HepG2 (cell line): ENCODE measurements around the gene UBR3. TPM values are rescaled to one million over a fixed set of nuclear protein-coding genes. Genes with fewer than 3 reads are reported as not detected.

ENCODE experiments used
- ARNTL ChIP-seq: sonication (generic); formaldehyde crosslinking; IDR thresholded peaks from 2 replicates; pipeline ENCODE4 v1.4.0; 2020; ENCODE audit warnings: mild to moderate bottlenecking, missing genetic modification reagents
- CBFB ChIP-seq: sonication (generic); formaldehyde crosslinking; IDR thresholded peaks from 2 replicates; pipeline ENCODE4 v1.4.0; 2020; ENCODE audit warnings: missing genetic modification reagents
- CBX5 ChIP-seq: sonication (generic); formaldehyde crosslinking; IDR thresholded peaks from 2 replicates; pipeline ENCODE4 v1.4.0; 2020; ENCODE audit warnings: missing genetic modification reagents, borderline replicate concordance
- DMAP1 ChIP-seq: IDR thresholded peaks from 2 replicates; pipeline ENCODE4 v1.6.1; 2016
- DNMT1 ChIP-seq: sonication (generic); formaldehyde crosslinking; IDR thresholded peaks from 2 replicates; pipeline ENCODE4 v1.5.1; 2020; ENCODE audit warnings: mild to moderate bottlenecking, missing genetic modification reagents
- GLI4 ChIP-seq: sonication (generic); formaldehyde crosslinking; IDR thresholded peaks from 2 replicates; pipeline ENCODE4 v1.5.1; 2020; ENCODE audit warnings: missing genetic modification reagents, mild to moderate bottlenecking, moderate library complexity, borderline replicate concordance
- KDM2A ChIP-seq: sonication (generic); formaldehyde crosslinking; IDR thresholded peaks from 2 replicates; pipeline ENCODE4 v1.4.0; 2020; ENCODE audit warnings: low read depth, missing genetic modification reagents, borderline replicate concordance
- KDM3A ChIP-seq: IDR thresholded peaks from 2 replicates; pipeline ENCODE4 v1.6.1; 2018; ENCODE audit warnings: low read depth, missing compliant biosample characterization
- KMT2A ChIP-seq: sonication (generic); formaldehyde crosslinking; IDR thresholded peaks from 2 replicates; pipeline ENCODE4 v1.4.0; 2020; ENCODE audit warnings: missing genetic modification reagents
- KMT2B ChIP-seq: IDR thresholded peaks from 2 replicates; pipeline ENCODE4 v1.6.1; 2016; ENCODE audit warnings: missing genetic modification reagents, missing compliant biosample characterization
- NR3C1 ChIP-seq: sonication (generic); formaldehyde crosslinking; IDR thresholded peaks from 2 replicates; pipeline ENCODE4 v1.4.0; 2020; ENCODE audit warnings: missing genetic modification reagents
- PAX8 ChIP-seq: sonication (generic); formaldehyde crosslinking; IDR thresholded peaks from 2 replicates; pipeline ENCODE4 v1.8.0; 2022; ENCODE audit warnings: mild to moderate bottlenecking, missing genetic modification reagents, borderline replicate concordance
- SAFB2 ChIP-seq: sonication (generic); formaldehyde crosslinking; IDR thresholded peaks from 2 replicates; pipeline ENCODE4 v1.5.1; 2020; ENCODE audit warnings: missing genetic modification reagents, low read depth, mild to moderate bottlenecking, borderline replicate concordance
- SALL1 ChIP-seq: sonication (generic); formaldehyde crosslinking; IDR thresholded peaks from 2 replicates; pipeline ENCODE4 v1.8.0; 2022; ENCODE audit warnings: mild to moderate bottlenecking, missing genetic modification reagents
- SRSF1 ChIP-seq: fragments of 200-400 bp; formaldehyde crosslinking; optimal IDR thresholded peaks from 2 replicates; pipeline ENCODE3; 2017; ENCODE audit warnings: mild to moderate bottlenecking, low read depth, low read length, moderate library complexity
- WIZ ChIP-seq: sonication (generic); formaldehyde crosslinking; IDR thresholded peaks from 2 replicates; pipeline ENCODE4 v1.5.1; 2020; ENCODE audit warnings: mild to moderate bottlenecking, missing genetic modification reagents
- ZC3H13 ChIP-seq: sonication (generic); formaldehyde crosslinking; IDR thresholded peaks from 2 replicates; pipeline ENCODE4 v1.8.1; 2023; ENCODE audit warnings: mild to moderate bottlenecking, missing genetic modification reagents, moderate library complexity
- ZFYVE20 ChIP-seq: sonication (generic); formaldehyde crosslinking; IDR thresholded peaks from 2 replicates; pipeline ENCODE4 v1.8.0; 2023; ENCODE audit warnings: low read depth, mild to moderate bottlenecking, moderate library complexity, missing genetic modification reagents, borderline replicate concordance
- ZNF709 ChIP-seq: sonication (generic); formaldehyde crosslinking; IDR thresholded peaks from 2 replicates; pipeline ENCODE4 v1.5.0; 2020; ENCODE audit warnings: mild to moderate bottlenecking, missing genetic modification reagents
- ZNF746 ChIP-seq: sonication (generic); formaldehyde crosslinking; IDR thresholded peaks from 2 replicates; pipeline ENCODE4 v1.8.0; 2022; ENCODE audit warnings: mild to moderate bottlenecking, missing genetic modification reagents
- ZNF772 ChIP-seq: sonication (generic); formaldehyde crosslinking; IDR thresholded peaks from 2 replicates; pipeline ENCODE4 v1.5.0; 2020; ENCODE audit warnings: mild to moderate bottlenecking, missing genetic modification reagents
- ZNF841 ChIP-seq: sonication (generic); formaldehyde crosslinking; IDR thresholded peaks from 2 replicates; pipeline ENCODE4 v1.8.1; 2023; ENCODE audit warnings: missing genetic modification reagents, borderline replicate concordance
- ZZZ3 ChIP-seq: sonication (generic); formaldehyde crosslinking; IDR thresholded peaks from 2 replicates; pipeline ENCODE4 v1.4.0; 2020; ENCODE audit warnings: missing genetic modification reagents, mild to moderate bottlenecking, borderline replicate concordance
- polyA plus RNA-seq, 8 experiments: library from polyadenylated mRNA; depleted of rRNA in 3 of 8; stranded (reverse) in 7 of 8; unstranded in 1 of 8; fragments of >200 nt; fragmentation: Illumina TruSeq in 4 of 8; extraction: Trizol in 4 of 8; gene quantifications; 2 replicates each; pipeline versions ENCODE4 v1.2.1 to v1.2.3, GENCODE V29; 2011 to 2016; ENCODE audit warnings: low read depth in 4 of 8, missing spikeins in 1 of 8, mixed read lengths in 1 of 8; ENCODE audit not compliant: insufficient read depth in 1 of 8
- total RNA-seq, 5 experiments: library from RNA; depleted of rRNA; stranded (reverse); fragments of >200 nt; fragmentation: Illumina TruSeq; extraction: Trizol; gene quantifications; 2 replicates each; pipeline ENCODE4 v1.2.3, GENCODE V29; 2016; ENCODE audit warnings: low read depth in 1 of 5
- TF ChIP-seq, protein P1 (sequence below): sonication (generic); formaldehyde crosslinking; IDR thresholded peaks from 2 replicates; pipeline ENCODE4 v1.4.0; 2020; ENCODE audit warnings: missing genetic modification reagents, borderline replicate concordance
- TF ChIP-seq, protein P2 (sequence below): sonication (generic); formaldehyde crosslinking; IDR thresholded peaks from 2 replicates; pipeline ENCODE4 v1.8.0; 2022; ENCODE audit warnings: mild to moderate bottlenecking, missing genetic modification reagents, borderline replicate concordance
- TF ChIP-seq, protein P3 (sequence below): sonication (generic); formaldehyde crosslinking; conservative IDR thresholded peaks from 2 replicates; pipeline ENCODE4 v1.8.1; 2023; ENCODE audit warnings: missing genetic modification reagents

The UBR3 gene
- total and polyA plus RNA-seq, 2 of the 13 experiments (the other 11 are each of a cell fraction or from before 2014, with no cell fraction given): 15.1 to 28.0 TPM

DNA sequence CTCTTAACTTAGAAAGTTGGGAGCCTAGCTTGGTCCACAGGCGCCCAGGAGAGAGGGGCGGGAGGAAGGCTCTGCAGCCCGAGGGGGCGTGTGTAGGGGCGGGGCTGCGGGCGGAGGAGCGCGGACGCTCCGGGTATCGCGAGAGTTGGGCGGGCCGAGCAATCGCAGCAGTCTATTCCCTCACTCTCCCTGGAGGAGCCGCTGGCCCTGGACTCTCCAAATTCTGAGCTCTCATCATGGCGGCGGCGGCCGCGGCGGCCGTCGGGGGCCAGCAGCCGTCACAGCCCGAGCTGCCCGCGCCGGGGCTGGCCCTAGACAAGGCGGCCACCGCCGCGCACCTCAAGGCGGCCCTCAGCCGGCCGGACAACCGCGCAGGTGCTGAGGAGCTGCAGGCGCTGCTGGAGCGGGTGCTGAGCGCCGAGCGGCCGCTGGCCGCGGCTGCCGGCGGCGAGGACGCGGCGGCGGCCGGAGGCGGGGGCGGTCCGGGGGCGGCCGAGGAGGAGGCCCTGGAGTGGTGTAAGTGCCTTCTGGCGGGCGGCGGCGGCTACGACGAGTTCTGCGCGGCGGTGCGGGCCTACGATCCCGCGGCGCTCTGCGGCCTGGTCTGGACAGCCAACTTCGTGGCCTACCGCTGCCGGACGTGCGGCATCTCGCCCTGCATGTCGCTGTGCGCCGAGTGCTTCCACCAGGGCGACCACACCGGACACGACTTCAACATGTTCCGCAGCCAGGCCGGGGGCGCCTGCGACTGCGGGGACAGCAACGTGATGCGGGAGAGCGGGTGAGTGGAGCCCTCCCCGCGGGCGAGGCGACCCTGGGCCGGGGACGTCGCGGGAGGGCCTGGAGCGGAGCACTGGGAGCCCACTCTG lies at the start of gene UBR3 (continued):
- TF ChIP-seq, protein P1, sequence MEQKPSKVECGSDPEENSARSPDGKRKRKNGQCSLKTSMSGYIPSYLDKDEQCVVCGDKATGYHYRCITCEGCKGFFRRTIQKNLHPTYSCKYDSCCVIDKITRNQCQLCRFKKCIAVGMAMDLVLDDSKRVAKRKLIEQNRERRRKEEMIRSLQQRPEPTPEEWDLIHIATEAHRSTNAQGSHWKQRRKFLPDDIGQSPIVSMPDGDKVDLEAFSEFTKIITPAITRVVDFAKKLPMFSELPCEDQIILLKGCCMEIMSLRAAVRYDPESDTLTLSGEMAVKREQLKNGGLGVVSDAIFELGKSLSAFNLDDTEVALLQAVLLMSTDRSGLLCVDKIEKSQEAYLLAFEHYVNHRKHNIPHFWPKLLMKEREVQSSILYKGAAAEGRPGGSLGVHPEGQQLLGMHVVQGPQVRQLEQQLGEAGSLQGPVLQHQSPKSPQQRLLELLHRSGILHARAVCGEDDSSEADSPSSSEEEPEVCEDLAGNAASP: peak; percentile 32; the same call in 1 of the 2 replicates
- peak; percentile 33; the same call in 1 of the 2 replicates for TF ChIP-seq SALL1 (CRISPR knock-in tag)
- peak; percentile 81 for TF ChIP-seq ZNF746 (CRISPR knock-in tag)
- TF ChIP-seq, protein P2, sequence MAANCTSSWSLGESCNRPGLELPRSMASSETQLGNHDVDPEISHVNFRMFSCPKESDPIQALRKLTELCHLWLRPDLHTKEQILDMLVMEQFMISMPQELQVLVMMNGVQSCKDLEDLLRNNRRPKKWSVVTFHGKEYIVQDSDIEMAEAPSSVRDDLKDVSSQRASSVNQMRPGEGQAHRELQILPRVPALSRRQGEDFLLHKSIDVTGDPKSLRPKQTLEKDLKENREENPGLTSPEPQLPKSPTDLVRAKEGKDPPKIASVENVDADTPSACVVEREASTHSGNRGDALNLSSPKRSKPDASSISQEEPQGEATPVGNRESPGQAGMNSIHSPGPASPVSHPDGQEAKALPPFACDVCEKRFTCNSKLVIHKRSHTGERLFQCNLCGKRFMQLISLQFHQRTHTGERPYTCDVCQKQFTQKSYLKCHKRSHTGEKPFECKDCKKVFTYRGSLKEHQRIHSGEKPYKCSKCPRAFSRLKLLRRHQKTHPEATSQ (CRISPR knock-in tag): 0 out of 2 replicates have a peak, but pooled peaks have one; percentile 58
- 0 out of 2 replicates have a peak, but pooled peaks have one; percentile 18 for TF ChIP-seq CBX5 (CRISPR knock-in tag)
- peak; percentile 73; the same call in 1 of the 2 replicates for TF ChIP-seq DNMT1 (CRISPR knock-in tag)
- TF ChIP-seq KMT2B (CRISPR knock-in tag): peak; percentile 63; the same call in 1 of the 2 replicates
- TF ChIP-seq KDM3A (CRISPR knock-in tag): peak; percentile 76
- peak; percentile 79; the same call in 1 of the 2 replicates for TF ChIP-seq WIZ
- TF ChIP-seq DMAP1 (CRISPR knock-in tag): peak; percentile 53; the same call in 1 of the 2 replicates
- TF ChIP-seq PAX8 (CRISPR knock-in tag): 0 out of 2 replicates have a peak, but pooled peaks have one; percentile 60
- peak; percentile 33 for TF ChIP-seq SRSF1
- peak; percentile 68; the same call in 1 of the 2 replicates for TF ChIP-seq SAFB2
- peak; percentile 81 for TF ChIP-seq ZC3H13 (CRISPR knock-in tag)
- TF ChIP-seq KDM2A (CRISPR knock-in tag): peak; percentile 67; the same call in 1 of the 2 replicates
- TF ChIP-seq ZZZ3 (CRISPR knock-in tag): no peak
- 0 out of 2 replicates have a peak, but pooled peaks have one; percentile 66 for TF ChIP-seq ZNF709 (CRISPR knock-in tag)
- TF ChIP-seq NR3C1 (CRISPR knock-in tag): 0 out of 2 replicates have a peak, but pooled peaks have one; percentile 48
- TF ChIP-seq ZFYVE20: 0 out of 2 replicates have a peak, but pooled peaks have one; percentile 54
- peak; percentile 45; the same call in 1 of the 2 replicates for TF ChIP-seq ZNF772 (CRISPR knock-in tag)
- TF ChIP-seq, protein P3, sequence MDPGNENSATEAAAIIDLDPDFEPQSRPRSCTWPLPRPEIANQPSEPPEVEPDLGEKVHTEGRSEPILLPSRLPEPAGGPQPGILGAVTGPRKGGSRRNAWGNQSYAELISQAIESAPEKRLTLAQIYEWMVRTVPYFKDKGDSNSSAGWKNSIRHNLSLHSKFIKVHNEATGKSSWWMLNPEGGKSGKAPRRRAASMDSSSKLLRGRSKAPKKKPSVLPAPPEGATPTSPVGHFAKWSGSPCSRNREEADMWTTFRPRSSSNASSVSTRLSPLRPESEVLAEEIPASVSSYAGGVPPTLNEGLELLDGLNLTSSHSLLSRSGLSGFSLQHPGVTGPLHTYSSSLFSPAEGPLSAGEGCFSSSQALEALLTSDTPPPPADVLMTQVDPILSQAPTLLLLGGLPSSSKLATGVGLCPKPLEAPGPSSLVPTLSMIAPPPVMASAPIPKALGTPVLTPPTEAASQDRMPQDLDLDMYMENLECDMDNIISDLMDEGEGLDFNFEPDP (CRISPR knock-in tag): no peak
- TF ChIP-seq CBFB (CRISPR knock-in tag): peak; percentile 70
- peak; percentile 71 for TF ChIP-seq KMT2A (CRISPR knock-in tag)
- TF ChIP-seq ZNF841: 0 out of 2 replicates have a peak, but pooled peaks have one; percentile 60
- TF ChIP-seq GLI4 (CRISPR knock-in tag): no peak
- no peak for TF ChIP-seq ARNTL (CRISPR knock-in tag)
